ENCODE data around the gene C1orf105. TPM values are rescaled to one million over a fixed set of nuclear protein-coding genes. Genes with fewer than 3 reads are reported as not detected.

The C1orf105 gene
- total RNA-seq, 4 donors from 2014 or later, result not detected

DNA sequence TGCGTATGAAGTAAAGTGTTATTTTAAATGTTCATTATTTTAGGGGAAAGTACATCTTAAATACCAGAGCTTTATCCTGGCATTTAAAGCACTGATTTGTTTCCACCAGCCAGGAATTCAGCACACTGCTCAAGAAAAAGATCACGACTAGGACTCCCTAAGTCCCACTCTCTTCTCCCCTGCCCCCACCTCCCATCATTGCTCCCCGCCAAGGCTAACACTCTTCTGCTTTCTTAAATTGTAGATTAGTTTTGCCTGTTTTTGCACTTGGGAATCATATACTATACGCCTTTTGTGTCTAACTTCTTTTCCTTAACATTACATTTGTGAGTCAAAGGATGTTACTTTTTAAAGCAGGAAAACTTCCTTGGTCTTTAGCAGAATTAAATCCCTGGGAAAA lies 37.5 kb upstream of the C1orf105 start:
- no peaks in the 10 kb centered on the region for H3K36me3 ChIP-seq
- WGBS, 2 donors (ENCODE audit: low coverage in 1 of 2), result 26 to 36% methylated on average over 4 of the region's 4 CpGs
- peaks cover 0 to 39% (median 3%) of the 10 kb centered on the region in 3 donors for H3K4me1 ChIP-seq
- TF ChIP-seq POLR2AphosphoS5 (IDR thresholded peaks at IDR 0.05) (no peak), POLR2A (IDR thresholded peaks at IDR 0.05) (no peak), CTCF (IDR thresholded peaks at IDR 0.05) (no peak), EP300 (IDR thresholded peaks at IDR 0.05) (no peak)
- no peaks in the 10 kb centered on the region for H3K27me3 ChIP-seq
- H3K9me3 ChIP-seq, result no peaks in the 10 kb centered on the region
- H3K27ac ChIP-seq, result peak overlapping the region in 3 of 4 donors; percentile 40 to 63 (median 58)
- no peak for ATAC-seq
- H3K4me3 ChIP-seq, result no peak overlapping the region

DNA sequence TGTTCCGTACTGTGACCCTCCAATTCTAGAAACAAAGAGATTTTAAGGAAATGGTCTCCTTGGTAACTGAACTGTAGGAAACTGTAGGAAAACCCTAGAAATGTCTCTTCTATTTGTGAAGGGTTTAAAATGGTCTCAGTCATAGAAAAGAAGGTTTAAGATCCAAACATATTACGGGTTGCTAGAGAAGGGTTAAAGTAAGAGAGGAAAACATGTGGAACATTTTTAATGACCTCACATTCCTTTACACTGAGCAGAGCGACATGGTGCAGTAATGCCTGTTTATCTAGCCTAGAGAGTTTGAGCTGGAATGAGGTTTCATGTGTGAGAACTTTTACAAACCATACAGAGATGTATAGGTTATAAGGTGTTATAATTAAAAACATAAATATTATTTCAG lies 36.9 kb upstream of the C1orf105 start:
- WGBS, 2 donors (ENCODE audit: low coverage in 1 of 2), result 6 to 21% methylated on average over 3 of the region's 3 CpGs
- ATAC-seq, result peak; percentile 61
- no peaks in the 10 kb centered on the region for H3K27me3 ChIP-seq
- peak overlapping the region in 3 of 4 donors; percentile 40 to 63 (median 58) for H3K27ac ChIP-seq
- peaks cover 0 to 39% (median 3%) of the 10 kb centered on the region in 3 donors for H3K4me1 ChIP-seq
- TF ChIP-seq EP300 (IDR thresholded peaks at IDR 0.05) (no peak), CTCF (IDR thresholded peaks at IDR 0.05) (no peak), POLR2AphosphoS5 (IDR thresholded peaks at IDR 0.05) (peak; percentile 30)
- no peaks in the 10 kb centered on the region for H3K36me3 ChIP-seq
- H3K9me3 ChIP-seq, result no peaks in the 10 kb centered on the region
- H3K4me3 ChIP-seq, result no peak overlapping the region

DNA sequence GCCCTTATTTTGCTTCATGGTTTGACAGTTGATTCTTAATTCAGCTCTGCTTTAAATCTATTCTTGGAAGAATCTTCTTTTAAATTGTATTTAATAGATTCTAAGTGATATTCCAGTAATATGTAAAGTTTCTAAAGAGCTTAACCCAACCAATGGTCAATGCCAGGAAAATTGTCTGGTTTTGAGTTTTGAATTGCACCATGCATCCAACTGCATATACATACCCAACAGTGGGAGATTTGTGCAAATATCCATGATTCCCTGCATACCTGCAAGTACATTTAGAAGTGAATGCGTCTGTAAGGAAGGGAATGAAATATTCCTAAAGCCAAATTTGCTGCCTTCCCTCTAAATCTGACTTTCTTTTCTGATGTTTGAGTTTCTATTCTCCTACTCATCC lies 35.8 kb upstream of the C1orf105 start:
- Histone ChIP-seq H3K4me3 (no peak overlapping the region), H3K27me3 (no peaks in the 10 kb centered on the region), H3K4me1 (peaks cover 0 to 41% (median 3%) of the 10 kb centered on the region in 3 donors), H3K27ac (no peak overlapping the region), H3K36me3 (no peaks in the 10 kb centered on the region), H3K9me3 (no peaks in the 10 kb centered on the region)
- WGBS, 2 donors (ENCODE audit: low coverage in 1 of 2), result 88 to 100% methylated on average over 1 of the region's 1 CpG
- no peak for ATAC-seq
- TF ChIP-seq EP300 (IDR thresholded peaks at IDR 0.05) (no peak), CTCF (IDR thresholded peaks at IDR 0.05) (no peak)

GRCh38 chr1:172386046-172386445 lies 34.4 kb upstream of the C1orf105 start:
- Histone ChIP-seq H3K9me3 (no peaks in the 10 kb centered on the region), H3K4me1 (peaks cover 0 to 46% (median 3%) of the 10 kb centered on the region in 3 donors), H3K36me3 (no peaks in the 10 kb centered on the region), H3K4me3 (no peak overlapping the region), H3K27me3 (no peaks in the 10 kb centered on the region), H3K27ac (no peak overlapping the region)
- no peak for ATAC-seq
- TF ChIP-seq POLR2AphosphoS5 (IDR thresholded peaks at IDR 0.05) (no peak), POLR2A (IDR thresholded peaks at IDR 0.05) (no peak), CTCF (IDR thresholded peaks at IDR 0.05) (no peak), EP300 (IDR thresholded peaks at IDR 0.05) (no peak)
- WGBS, 2 donors (ENCODE audit: low coverage in 1 of 2), result 93 to 100% methylated on average over 2 of the region's 2 CpGs

DNA sequence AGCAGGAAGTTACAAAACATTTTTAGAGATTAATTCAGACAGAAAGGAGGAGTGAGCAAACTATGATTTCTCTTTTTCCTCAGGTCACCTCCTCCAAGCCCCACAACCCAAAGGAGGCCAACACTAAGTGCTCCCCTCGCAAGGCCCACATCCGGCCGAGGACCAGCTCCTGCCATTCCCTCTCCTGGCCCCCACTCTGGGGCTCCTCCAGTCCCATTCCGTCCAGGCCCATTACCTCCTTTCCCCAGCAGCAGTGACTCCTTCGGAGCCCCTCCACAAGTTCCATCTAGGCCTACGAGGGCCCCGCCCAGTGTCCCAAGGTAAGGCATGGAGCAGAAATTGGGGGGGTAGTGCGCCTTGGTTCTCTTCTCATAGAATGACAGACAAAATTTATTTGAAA lies 32.0 kb upstream of the C1orf105 start:
- no peak overlapping the region for H3K27ac ChIP-seq
- WGBS, 2 donors (ENCODE audit: low coverage in 1 of 2), result 92 to 100% methylated on average over 3 to 8 of the region's 8 CpGs
- TF ChIP-seq CTCF (IDR thresholded peaks at IDR 0.05) (no peak), POLR2AphosphoS5 (IDR thresholded peaks at IDR 0.05) (no peak), POLR2A (IDR thresholded peaks at IDR 0.05) (no peak), EP300 (IDR thresholded peaks at IDR 0.05) (no peak)
- H3K4me3 ChIP-seq, result no peak overlapping the region
- no peaks in the 10 kb centered on the region for H3K9me3 ChIP-seq
- no peak for ATAC-seq
- no peaks in the 10 kb centered on the region for H3K27me3 ChIP-seq
- H3K36me3 ChIP-seq, result no peaks in the 10 kb centered on the region
- peaks cover 0 to 40% (median 3%) of the 10 kb centered on the region in 3 donors for H3K4me1 ChIP-seq

Data from gastroesophageal sphincter (tissue), 4 donors.